HG03575 (cell line): ENCODE data around the gene COL24A1.
"Not testable (repeated sequence)": the region's sequence is repeated elsewhere in the genome, so short reads cannot be mapped to it uniquely, and the experiment has no call there.

Experiments used
- ATAC-seq: cut with Tn5 transposase; IDR thresholded peaks from one replicate; pipeline ENCODE4 v1.9.1; 2021; ENCODE audit not compliant: unreplicated experiment, insufficient number of reproducible peaks, low FRiP score; ENCODE audit errors: extremely low read depth

The COL24A1 gene

DNA sequence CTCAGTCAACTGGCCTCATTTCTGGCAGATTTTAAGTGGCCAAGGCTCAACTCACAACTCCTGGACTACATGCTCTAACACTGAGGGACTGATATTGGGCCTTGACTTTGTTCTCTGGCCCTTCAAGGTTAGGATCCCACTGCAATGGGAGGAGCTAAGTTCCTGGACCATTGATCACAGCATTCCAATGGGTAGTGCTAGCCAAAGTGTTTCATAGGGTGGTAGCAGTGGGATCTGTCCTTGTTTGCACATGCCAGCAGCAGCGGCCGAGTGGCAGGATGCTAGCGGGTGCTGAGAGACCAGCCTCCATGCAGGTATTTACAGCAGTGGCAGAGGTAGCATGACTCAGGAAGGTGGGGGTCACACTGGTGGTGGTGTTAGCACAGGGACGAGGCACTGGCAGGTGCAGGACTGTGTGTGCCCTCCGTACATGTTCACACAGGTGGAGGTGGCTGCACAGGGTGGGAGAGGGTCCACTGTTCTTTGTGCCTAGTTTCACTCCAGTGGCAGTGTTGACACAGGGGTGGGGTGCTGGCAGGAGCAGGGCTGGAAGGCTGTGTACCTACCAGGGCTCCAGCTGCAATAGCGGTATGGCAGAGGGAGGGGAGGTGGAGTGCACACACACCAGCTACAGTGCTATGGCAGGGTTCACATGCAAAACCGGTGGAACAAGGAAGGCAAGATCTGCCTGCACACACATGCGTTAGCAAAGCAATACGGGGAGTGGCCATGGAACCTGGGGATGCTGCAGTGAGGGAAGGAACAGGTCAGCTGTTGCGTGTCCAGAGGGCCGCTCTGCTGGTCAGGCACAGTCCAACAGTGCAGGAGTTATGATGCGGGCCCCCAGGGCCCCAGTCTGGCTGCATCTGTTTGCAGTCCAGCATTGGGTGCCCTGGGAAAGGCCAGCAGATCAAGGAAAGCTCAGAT lies 51.7 kb downstream of the COL24A1 start:
- ATAC-seq = no peak

DNA sequence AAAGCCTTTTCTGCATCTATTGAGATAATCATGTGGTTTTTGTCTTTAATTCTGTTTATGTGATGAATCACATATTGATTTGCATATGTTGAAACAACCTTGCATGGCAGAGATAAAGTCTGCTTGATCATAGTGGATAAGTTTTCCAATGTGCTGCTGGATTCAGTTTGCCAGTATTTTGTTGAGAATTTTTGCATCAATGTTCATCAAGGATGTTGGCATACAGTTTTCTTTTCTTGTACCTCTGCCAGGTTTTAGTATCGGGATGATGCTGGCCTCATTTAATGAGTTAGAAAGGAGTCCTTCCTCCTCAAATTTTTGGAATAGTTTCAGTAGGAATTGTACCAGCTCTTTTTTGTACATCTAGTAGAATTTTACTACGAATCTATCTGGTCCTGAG lies 55.0 kb downstream of the COL24A1 start:
- ATAC-seq = no peak

DNA sequence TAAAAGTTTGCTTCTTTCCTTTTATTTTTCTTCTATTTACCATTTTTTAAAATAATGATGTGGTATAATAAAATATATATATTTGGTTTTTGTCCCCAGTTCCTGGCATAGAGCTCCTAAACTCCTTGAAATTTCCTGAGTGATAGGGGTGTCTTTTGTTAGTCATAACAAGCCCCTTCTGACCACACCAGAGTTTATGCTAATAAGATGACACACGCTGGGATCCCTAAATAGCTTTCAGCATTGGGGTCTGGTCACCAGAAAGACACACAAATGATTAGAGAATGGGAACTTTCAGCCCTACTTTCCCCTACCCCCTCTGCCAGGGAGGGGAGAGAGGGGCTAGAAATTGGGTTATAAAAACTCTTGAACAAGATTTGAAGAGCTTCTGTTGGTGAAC lies 56.2 kb downstream of the COL24A1 start:
- no peak for ATAC-seq

DNA sequence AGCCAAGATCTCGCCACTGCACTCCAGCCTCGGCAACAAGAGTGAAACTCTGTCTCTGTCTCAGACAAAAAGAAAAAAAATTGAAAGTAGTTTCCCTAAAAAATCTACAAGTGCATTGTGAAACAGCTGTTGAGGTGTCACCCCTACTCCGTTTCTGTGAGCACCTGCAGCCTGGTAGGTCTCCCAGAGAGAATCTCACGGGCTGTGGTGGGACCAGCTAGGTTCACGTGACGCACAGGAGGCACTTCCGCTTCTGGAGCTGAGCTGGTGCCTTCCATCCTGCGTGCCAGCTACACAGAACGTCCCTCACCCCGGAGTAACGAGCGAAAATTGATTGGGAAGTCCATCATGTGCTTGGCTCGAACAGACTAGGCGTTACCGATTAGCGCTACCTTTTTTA lies 66.8 kb downstream of the COL24A1 start:
- ATAC-seq = no peak

DNA sequence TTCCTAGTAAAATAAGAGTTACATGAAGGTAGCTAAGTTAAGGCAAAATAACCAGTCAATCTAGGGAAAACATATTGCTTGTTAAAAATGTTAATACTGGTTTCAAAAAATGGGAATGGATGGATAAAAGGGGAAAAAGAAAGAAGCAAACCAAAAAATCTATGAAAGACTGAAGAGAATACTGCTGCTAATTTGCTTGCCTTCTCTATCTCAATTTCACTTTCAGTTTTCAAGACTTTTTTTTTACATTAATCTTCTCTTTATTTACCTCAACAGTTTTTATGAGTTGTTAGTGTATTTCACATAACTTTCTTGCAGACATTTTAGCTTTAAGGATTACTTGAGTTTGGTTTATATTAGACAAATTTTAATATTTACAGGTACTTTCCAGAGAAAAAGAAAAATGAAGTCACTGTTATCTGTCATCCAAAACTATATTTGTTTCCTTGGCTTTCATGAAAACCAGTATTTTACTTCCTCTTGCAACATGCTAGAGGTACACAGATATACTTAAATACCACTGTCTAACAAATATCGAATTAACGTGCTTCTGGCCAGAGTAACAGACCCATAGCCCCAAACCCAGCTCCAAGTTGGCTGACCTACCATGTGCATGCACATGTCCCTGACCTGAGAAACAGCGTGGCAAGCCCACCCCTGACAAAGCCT lies 70.7 kb downstream of the COL24A1 start:
- no peak for ATAC-seq

DNA sequence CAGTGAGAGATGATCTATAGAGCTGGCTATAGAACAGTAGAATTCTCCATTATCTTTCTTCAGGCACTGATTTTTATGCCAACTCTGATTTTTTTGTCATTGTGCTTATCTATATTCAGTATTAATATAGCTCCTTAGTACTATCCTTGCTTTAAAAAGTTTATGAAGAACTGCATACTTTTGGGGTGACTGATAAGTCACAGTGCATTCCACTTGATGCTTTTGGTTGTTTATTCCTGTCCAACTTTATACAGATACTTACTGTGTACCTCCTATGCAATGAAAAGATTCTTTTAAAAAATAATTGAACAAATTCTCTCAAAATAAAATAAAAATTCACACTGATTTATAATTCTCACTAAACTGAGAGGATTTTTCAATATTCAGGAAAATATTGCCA lies 71.6 kb downstream of the COL24A1 start:
- no peak for ATAC-seq

DNA sequence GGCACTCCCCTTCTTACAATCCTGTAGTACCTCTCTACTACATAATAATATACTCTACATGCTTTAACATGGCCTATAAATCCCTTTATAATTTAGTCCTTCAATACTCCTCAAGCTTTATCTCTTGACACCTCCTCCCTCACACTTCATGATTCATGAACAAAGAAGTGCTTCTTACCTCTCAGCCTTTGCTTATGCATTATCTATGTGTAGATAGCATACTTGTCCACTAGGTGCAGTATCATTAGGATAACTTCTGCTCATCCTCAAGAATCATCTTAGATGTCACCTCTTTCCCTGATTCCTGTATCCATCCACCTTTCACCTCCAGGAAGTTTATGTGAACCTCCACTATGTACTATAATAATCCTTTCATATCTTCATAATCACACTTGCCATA lies 74.4 kb downstream of the COL24A1 start:
- ATAC-seq = no peak

DNA sequence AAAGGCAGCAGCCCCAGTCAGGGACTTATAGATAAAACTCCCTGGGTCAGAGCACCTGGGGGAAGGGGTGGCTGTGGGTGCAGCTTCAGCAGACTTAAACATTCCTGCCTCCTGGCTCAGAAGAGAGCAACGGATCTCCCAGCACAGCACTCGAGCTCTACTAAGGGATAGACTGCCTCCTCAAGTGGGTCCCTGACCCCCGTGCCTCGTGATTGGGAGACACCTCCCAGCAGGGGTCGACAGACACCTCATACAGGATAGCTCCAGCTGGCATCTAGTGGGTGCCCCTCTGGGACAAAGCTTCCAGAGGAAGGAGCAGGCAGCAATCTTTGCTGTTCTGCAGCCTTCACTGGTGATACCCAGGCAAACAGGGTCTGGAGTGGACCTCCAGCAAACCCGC lies 84.1 kb downstream of the COL24A1 start:
- not testable (repeated sequence) for ATAC-seq

DNA sequence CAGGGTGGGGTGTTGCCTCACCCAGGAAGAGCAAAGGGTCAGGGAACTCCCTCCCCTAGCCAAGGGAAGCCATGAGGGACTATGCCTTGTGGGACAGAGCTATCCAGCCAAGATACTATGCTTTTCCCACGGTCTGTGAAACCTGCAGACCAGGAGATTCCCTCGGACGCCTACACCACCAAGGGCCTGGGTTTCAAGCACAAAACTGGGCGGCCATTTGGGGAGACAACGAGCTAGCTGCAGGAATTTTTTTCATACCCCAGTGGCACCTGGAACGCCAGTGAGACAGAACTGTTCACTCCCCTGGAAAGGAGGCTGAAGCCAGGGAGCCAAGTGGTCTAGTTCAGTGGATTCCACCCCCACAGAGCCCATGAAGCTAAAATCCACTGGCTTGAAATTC lies 84.7 kb downstream of the COL24A1 start:
- not testable (repeated sequence) for ATAC-seq

DNA sequence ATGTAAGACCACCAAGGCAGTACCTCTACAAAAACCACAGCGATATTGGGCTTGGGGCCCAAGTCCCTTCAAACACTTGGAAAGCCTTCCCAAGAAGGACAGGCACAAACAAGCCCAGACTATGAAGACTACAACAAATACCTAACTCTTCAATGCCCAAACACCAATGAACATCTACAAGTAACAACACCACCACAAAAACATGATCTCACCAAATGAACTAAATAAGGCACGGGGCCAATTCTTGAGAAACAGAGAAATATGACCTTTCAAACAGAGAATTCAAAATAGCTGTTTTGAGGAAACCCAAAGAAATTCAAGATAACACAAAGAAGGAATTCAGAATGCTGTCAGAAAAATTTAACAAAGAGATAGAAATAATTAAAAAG lies 86.8 kb downstream of the COL24A1 start:
- ATAC-seq = no peak

DNA sequence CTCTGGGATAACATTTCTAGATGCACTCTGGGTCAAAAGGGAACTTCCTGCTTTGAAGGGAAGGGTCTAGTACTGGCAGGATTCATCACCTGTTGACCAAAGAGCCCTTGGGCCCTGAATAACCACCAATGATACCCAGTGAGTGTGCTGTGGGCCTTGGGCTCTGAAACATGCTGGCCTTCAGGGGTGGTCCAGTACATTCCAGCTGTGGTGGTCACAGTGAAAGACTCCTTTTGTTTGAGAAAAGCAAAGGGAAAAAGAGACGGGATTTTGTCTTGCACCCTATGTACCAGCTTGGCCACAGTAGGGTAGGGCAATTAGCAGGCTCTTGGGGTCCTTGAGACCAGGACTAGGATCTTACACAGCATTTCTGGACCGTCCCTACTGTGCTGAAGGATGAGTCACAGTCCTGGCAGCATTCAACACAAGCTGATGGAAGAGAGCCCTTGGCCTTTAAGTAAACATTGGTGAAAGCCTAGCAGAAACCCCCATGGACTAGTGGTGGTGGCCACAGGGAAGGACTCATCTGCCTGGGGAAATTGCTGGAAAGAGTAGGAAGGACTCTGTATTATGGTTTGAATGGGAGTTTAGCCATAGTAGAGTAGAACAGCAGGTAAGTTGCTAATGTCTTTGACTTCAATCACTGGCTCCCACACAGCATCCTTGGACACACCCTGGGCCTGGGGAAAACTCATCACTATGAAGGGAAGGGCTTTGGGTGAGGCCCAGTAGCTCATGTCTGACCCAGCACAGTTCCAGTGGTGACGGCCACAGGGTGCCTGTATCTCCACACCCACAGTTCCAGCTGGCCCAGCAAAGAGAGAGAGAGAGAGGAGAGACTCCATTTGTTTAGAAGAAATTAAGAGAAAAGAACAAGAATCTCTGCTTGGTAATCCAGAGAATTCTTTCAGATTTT lies 87.5 kb downstream of the COL24A1 start:
- no peak for ATAC-seq

DNA sequence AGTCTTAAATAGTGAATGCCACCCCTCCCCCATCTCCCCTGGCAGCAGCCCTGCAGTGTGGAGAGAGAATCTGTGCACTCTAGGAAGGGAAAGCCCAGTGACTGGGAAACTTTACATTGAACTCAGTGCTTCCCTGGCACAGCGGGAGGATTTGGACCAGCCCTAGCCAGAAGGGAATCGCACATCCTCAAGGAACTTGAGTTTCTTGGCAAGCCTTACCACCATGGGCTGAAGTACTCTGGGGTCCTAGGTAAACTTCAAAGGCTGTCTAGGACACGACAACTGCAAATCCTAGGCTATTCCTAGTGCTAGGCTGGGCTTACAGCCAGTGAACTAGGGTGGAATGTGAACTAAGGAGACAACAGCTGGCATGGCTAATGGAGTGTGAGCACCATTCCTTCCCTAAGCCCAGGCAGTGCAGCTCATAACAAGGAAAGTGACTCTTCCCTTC lies 88.3 kb downstream of the COL24A1 start:
- no peak for ATAC-seq

DNA sequence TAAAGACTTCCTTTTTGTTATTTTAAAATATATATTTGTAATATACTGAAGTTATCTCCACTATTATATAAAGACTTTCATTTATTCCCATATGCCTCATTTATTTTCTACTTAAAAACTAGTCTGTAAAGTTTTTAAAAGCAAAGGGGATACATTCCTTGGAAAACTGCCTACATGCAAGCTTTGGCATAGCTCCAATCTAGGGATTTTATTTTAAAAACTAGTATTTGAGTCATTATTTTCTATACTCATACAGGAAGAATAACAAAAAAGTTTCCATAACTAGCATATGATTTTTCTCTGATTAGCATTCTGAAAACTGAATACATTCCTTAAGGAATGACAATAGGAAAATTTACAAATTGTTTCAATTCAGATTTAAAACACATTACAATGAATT lies 88.9 kb downstream of the COL24A1 start:
- no peak for ATAC-seq

DNA sequence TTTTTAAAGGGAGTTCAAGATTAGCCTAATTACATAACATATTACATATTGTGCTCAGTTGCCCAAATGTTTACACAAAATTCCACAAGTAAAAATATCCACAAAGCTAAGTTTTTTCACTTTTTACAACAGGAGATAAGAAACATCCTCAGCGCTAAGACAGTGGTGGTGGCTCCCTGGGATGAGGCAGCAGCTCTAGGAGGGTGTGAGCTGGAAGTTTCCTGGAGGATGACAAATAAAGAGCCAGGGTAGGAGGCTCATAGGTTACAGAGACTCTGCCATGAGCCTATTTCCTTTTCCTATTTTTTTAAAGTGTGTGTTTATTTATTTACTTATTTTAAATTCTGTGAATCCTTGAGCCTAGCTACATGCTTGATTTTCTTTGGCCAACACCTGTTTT lies 91.7 kb downstream of the COL24A1 start:
- ATAC-seq = no peak

DNA sequence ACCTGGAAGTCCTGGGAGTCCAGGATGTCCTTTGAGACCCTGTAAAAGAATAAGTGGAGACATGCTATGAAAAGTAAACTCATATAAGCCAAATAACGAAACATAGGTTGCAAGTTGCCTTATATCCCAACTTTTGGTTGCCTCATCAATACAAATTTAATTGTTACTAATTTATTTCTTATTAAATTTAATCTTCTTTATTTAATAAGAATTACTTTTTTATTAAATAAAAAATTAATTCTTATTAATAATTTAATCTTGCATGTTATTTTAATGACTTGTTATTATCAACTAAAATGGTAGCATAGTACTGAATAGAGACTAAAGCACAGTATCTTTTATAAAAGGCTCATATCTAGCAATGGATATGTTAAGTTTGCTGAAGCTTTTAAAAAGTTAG lies 92.9 kb downstream of the COL24A1 start:
- ATAC-seq = no peak

DNA sequence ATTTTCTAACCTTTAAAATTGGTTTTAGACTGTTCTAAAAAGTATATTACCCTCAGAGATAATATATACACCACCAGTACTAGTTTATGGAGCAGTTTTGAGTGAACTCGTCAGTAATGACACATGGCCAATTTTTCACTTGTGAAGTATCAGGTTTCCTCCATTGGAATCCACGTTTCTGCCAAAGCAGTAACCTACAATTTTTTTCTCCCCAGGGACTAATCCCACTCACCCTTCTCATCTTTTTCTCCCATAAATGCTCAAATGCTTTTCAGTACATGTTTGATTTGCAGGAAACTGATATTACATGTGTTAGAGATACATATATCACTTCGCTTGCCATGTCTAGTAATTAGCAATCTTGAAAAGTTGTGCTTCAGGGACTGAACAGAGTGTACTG lies 94.1 kb downstream of the COL24A1 start:
- no peak for ATAC-seq

DNA sequence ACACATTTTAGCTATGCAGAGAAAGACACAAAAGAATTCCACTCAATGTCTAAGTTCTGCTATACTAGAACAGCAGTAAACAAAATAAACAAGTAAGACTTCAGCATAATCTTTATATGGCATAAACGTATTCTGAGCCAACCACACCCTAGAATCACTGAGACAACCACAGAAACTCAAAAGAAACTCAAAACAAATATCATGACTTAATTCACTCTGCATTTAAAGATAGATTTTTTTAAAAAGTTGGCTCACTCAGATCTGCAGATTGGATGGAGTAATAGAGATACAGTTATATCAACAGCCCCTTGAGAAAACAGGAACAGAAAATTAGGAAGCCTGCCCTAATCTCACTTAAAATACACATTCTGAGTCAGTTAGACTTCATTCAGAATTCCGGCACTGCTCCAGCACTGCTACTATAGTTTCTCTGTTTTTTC lies 95.0 kb downstream of the COL24A1 start:
- no peak for ATAC-seq

DNA sequence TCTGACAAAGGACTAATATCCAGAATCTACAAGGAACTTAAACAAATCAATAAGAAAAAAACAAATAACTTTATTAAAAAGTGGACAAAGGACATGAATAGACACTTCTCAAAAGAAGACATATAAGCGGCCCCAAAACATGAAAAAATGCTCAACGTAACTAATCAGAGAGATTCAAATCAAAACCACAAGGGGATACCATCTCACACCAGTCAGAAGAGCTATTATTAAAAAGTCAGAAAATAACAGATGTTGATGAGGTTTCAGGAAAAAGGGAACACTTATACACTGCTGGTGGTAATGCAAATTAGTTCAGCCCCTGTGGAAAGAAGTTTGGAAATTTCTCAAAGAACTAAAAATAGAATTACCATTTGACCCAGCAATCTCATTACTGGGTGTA lies 102.2 kb downstream of the COL24A1 start:
- no peak for ATAC-seq

DNA sequence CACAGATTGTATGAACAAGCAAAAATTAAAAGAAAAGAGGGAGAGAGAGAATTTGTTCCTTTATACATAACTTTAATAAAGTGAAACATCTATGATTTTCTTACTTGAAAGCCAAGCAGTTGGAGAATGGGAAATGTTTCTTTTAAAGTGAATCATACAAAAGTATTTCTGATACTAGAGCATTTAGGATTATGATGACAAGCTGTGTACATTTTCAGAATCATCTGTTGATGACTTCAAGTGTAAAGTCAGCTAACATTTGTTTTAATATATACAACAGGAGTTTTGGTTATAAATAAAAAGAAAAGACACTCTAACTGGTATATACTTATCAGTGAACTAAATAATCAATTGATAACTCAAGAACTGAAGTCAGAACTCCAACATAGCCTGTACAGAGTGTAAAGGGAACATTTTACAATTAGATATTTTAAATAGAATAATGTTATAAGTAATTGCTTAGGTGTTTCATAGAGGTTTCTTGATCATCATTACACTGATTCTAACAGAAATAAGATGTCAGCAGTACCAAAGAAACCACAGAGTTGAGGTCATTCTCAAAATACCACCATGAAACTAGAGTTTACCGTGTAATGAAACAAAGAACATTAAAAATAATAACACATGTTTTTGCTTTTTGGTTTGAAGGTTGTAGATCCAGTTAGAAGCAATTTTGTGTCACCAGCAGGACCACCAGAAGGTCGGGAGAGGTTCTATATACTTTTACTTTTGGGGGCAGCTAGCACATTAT lies 103.4 kb downstream of the COL24A1 start:
- ATAC-seq = no peak
